ENCODE measurements around the gene FGF10. TPM values are rescaled to one million over a fixed set of nuclear protein-coding genes. Genes with fewer than 3 reads are reported as not detected.

Gene FGF10
- total and polyA plus RNA-seq, 8 donors, result 1.8 to 8.5 (median 5.8) TPM

- Histone ChIP-seq H3K27ac (no peak overlapping the region), H3K4me1 (no peaks in the 10 kb centered on the region), H3K4me3 (no peak overlapping the region), H3K27me3 (no peaks in the 10 kb centered on the region), H3K9me3 (no peaks in the 10 kb centered on the region), H3K36me3 (peaks cover 0 to 9% (median 0%) of the 10 kb centered on the region in 3 donors)
- no peak for TF ChIP-seq CTCF (IDR thresholded peaks at IDR 0.05)
- FAIRE-seq (no peak), ATAC-seq (no peak), DNase-seq (no peak)
- WGBS, 2 donors, result 93 to 97% methylated on average over 1 of the region's 1 CpG
- intact Hi-C loops (cut with DNase I), result no loop called here
Observed at GRCh38 chr5:44300551-44300950, 88.7 kb downstream of the FGF10 start.

- Histone ChIP-seq H3K27me3 (no peaks in the 10 kb centered on the region), H3K4me3 (no peak overlapping the region), H3K27ac (no peak overlapping the region), H3K36me3 (no peaks in the 10 kb centered on the region), H3K9me3 (no peaks in the 10 kb centered on the region), H3K4me1 (no peaks in the 10 kb centered on the region)
- no peak for FAIRE-seq
- TF ChIP-seq CTCF (IDR thresholded peaks at IDR 0.05), result no peak
- WGBS, 2 donors, result 67 to 70% methylated on average over 4 of the region's 4 CpGs
- intact Hi-C loops (cut with DNase I), result no loop called here
- no peak for ATAC-seq
- DNase-seq, result no peak
Observed at GRCh38 chr5:44299394-44299793, 89.8 kb downstream of the FGF10 start.

GRCh38 chr5:44294516-44294915 is 94.7 kb downstream of the FGF10 start:
- intact Hi-C loops (cut with DNase I), result no loop called here
- H3K27ac ChIP-seq, result no peak overlapping the region
- no peaks in the 10 kb centered on the region for H3K9me3 ChIP-seq
- no peak for TF ChIP-seq CTCF (IDR thresholded peaks at IDR 0.05)
- H3K4me3 ChIP-seq, result no peak overlapping the region
- H3K4me1 ChIP-seq, result no peaks in the 10 kb centered on the region
- no peaks in the 10 kb centered on the region for H3K36me3 ChIP-seq
- peak in 3 of 6 donors; percentile 10 to 53 (median 37) for DNase-seq
- FAIRE-seq, result no peak
- ATAC-seq, result no peak
- whole genome bisulfite sequencing, 2 donors, result 85 to 92% methylated on average over 2 of the region's 2 CpGs
- no peaks in the 10 kb centered on the region for H3K27me3 ChIP-seq

GRCh38 chr5:44292736-44293135 is 96.5 kb downstream of the FGF10 start:
- Histone ChIP-seq H3K27ac (no peak overlapping the region), H3K4me1 (no peaks in the 10 kb centered on the region), H3K27me3 (no peaks in the 10 kb centered on the region), H3K4me3 (no peak overlapping the region), H3K9me3 (no peaks in the 10 kb centered on the region), H3K36me3 (no peaks in the 10 kb centered on the region)
- no peak for FAIRE-seq
- intact Hi-C loops (cut with DNase I), result no loop called here
- no peak for DNase-seq
- WGBS, 2 donors, result 76 to 78% methylated on average over 2 of the region's 2 CpGs
- TF ChIP-seq CTCF (IDR thresholded peaks at IDR 0.05), result no peak
- ATAC-seq, result no peak

- Histone ChIP-seq H3K27me3 (no peaks in the 10 kb centered on the region), H3K4me1 (no peaks in the 10 kb centered on the region), H3K27ac (no peak overlapping the region), H3K36me3 (no peaks in the 10 kb centered on the region), H3K4me3 (no peak overlapping the region), H3K9me3 (no peaks in the 10 kb centered on the region)
- WGBS, 2 donors, result 50 to 59% methylated on average over 3 of the region's 3 CpGs
- no peak for FAIRE-seq
- no peak for DNase-seq
- no peak for ATAC-seq
- TF ChIP-seq CTCF (IDR thresholded peaks at IDR 0.05), result no peak
- intact Hi-C loops (cut with DNase I), result no loop called here
Observed at GRCh38 chr5:44278469-44278868, 110.8 kb downstream of the FGF10 start.
